Measurements from ENCODE around the gene HNRNPA2B1.
"Not testable (repeated sequence)": the region's sequence is repeated elsewhere in the genome, so short reads cannot be mapped to it uniquely, and the experiment has no call there.

HNRNPA2B1 gene

DNA sequence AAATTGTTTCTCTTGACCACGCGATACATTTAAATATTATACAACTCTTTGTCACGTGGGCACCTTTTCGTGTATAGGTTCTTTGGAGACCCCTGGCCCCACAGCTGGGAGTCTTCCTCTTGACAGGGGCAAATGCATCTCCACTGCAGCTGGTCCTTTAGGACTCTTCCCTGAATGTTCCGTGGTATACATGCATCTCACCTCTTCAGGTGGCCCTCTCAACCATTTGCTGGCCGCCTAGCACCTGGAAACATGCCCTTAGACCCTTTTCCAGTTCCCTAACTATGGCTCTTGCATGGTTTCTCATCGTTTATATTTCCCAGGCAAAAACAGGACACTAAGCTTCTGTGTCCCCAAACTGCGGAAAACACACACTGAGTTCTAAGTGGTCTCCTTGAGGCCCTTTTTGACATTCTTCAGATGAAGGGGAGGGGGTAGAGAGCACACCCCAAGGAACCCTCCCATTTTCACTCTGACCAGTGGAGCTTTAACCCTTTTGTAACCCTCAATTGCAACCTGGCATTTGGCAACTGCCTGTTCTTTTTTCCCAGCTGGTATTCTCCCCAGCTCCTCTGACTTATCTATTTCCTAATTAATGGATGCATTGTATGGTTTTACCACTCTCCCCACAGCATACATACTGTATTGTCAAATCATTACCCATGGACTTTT lies 20.6 kb downstream of the HNRNPA2B1 start:
- TF ChIP-seq ZNF565 (CRISPR knock-in tag; conservative IDR thresholded peaks at IDR 0.05; ENCODE audit: low read depth) (no peak), TOX (CRISPR knock-in tag; IDR thresholded peaks at IDR 0.05; ENCODE audit: borderline replicate concordance) (0 out of 2 replicates have a peak, but pooled peaks have one; percentile 7)
- peak; percentile 1 for ATAC-seq

- ATAC-seq, result no peak
Measured at GRCh38 chr7:26179422-26179821, 21.1 kb downstream of the HNRNPA2B1 start.

DNA sequence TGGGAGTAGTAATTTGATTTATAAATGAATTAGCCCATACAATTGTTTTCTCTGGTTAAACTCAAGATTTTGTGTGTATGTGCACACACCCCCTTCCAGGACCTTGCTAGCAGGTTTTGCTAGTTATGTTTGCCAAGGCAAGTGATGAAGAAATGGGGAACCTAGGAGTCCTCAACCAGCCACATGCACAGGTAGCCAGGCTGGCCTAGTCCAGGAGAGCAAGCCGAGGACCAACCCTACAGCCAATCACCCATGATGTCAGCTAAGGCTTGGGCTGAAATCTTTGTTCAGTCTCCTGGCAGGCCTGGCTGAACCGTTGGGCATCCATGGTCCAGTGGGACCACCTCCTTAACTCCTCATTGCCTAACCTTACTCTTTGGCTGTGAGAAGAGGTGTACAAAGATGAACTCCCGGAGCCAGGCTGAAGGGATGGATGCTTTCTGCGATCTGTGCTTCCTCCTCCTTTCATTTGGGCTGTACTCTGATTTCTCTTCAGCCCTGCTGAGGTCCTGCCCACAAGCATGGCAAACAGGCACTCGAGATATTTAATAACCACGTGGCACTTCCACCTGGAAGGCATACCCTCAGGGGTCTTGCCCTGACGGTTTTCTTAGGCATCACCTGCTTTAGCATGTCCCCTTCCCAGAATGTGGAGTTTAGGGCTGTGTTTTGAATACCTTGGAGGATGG lies 22.1 kb downstream of the HNRNPA2B1 start:
- no peak; the same call in 2 of the 3 replicates for ATAC-seq
- no peak for TF ChIP-seq OSR1 (CRISPR knock-in tag; IDR thresholded peaks at IDR 0.05)
- no peak for TF ChIP-seq ZFP30 (CRISPR knock-in tag; IDR thresholded peaks at IDR 0.05)
- TF ChIP-seq, protein P1, sequence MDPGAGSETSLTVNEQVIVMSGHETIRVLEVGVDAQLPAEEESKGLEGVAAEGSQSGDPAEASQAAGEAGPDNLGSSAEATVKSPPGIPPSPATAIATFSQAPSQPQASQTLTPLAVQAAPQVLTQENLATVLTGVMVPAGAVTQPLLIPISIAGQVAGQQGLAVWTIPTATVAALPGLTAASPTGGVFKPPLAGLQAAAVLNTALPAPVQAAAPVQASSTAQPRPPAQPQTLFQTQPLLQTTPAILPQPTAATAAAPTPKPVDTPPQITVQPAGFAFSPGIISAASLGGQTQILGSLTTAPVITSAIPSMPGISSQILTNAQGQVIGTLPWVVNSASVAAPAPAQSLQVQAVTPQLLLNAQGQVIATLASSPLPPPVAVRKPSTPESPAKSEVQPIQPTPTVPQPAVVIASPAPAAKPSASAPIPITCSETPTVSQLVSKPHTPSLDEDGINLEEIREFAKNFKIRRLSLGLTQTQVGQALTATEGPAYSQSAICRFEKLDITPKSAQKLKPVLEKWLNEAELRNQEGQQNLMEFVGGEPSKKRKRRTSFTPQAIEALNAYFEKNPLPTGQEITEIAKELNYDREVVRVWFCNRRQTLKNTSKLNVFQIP (CRISPR knock-in tag; IDR thresholded peaks at IDR 0.05; ENCODE audit: borderline replicate concordance, low read depth), result no peak
- TF ChIP-seq TCF4 (CRISPR knock-in tag; IDR thresholded peaks at IDR 0.05; ENCODE audit: borderline replicate concordance), result no peak
- no peak for TF ChIP-seq BACH2 (CRISPR knock-in tag; IDR thresholded peaks at IDR 0.05; ENCODE audit: borderline replicate concordance)
- TF ChIP-seq RARB (CRISPR knock-in tag; IDR thresholded peaks at IDR 0.05), result no peak
- no peak for TF ChIP-seq ZC3H10 (CRISPR knock-in tag; IDR thresholded peaks at IDR 0.05)
- TF ChIP-seq ZNF8 (CRISPR knock-in tag; IDR thresholded peaks at IDR 0.05), result no peak
- TF ChIP-seq TSHZ2 (CRISPR knock-in tag; IDR thresholded peaks at IDR 0.05), result no peak
- no peak for TF ChIP-seq ZFP3 (CRISPR knock-in tag; IDR thresholded peaks at IDR 0.05)
- TF ChIP-seq GLIS3 (CRISPR knock-in tag; IDR thresholded peaks at IDR 0.05), result no peak
- no peak for TF ChIP-seq ARNTL (CRISPR knock-in tag; IDR thresholded peaks at IDR 0.05; ENCODE audit: borderline replicate concordance, low read depth)
- TF ChIP-seq TOX (CRISPR knock-in tag; IDR thresholded peaks at IDR 0.05; ENCODE audit: borderline replicate concordance), result no peak
- no peak for TF ChIP-seq ZNF565 (CRISPR knock-in tag; conservative IDR thresholded peaks at IDR 0.05; ENCODE audit: low read depth)
- no peak for TF ChIP-seq CSDC2 (CRISPR knock-in tag; IDR thresholded peaks at IDR 0.05)
- no peak for TF ChIP-seq ISL1 (CRISPR knock-in tag; IDR thresholded peaks at IDR 0.05)
- TF ChIP-seq PPARA (CRISPR knock-in tag; IDR thresholded peaks at IDR 0.05; ENCODE audit: borderline replicate concordance), result no peak

More at GRCh38 chr7:26179422-26179821, 21.1 kb downstream of the HNRNPA2B1 start:
- TF ChIP-seq OSR1 (CRISPR knock-in tag; IDR thresholded peaks at IDR 0.05) (no peak), TCF4 (CRISPR knock-in tag; IDR thresholded peaks at IDR 0.05; ENCODE audit: borderline replicate concordance) (no peak), CSDC2 (CRISPR knock-in tag; IDR thresholded peaks at IDR 0.05) (no peak), PATZ1 (CRISPR knock-in tag; IDR thresholded peaks at IDR 0.05; ENCODE audit: borderline replicate concordance) (no peak)
- TF ChIP-seq, protein P2, sequence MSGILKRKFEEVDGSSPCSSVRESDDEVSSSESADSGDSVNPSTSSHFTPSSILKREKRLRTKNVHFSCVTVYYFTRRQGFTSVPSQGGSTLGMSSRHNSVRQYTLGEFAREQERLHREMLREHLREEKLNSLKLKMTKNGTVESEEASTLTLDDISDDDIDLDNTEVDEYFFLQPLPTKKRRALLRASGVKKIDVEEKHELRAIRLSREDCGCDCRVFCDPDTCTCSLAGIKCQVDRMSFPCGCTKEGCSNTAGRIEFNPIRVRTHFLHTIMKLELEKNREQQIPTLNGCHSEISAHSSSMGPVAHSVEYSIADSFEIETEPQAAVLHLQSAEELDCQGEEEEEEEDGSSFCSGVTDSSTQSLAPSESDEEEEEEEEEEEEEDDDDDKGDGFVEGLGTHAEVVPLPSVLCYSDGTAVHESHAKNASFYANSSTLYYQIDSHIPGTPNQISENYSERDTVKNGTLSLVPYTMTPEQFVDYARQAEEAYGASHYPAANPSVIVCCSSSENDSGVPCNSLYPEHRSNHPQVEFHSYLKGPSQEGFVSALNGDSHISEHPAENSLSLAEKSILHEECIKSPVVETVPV (CRISPR knock-in tag; IDR thresholded peaks at IDR 0.05), result no peak

GRCh38 chr7:26177269-26177668 lies 23.3 kb downstream of the HNRNPA2B1 start:
- ATAC-seq, result not testable (repeated sequence)

- ATAC-seq, result not testable (repeated sequence)
Measured at GRCh38 chr7:26176696-26177095, 23.9 kb downstream of the HNRNPA2B1 start.

GRCh38 chr7:26175903-26176302 lies 24.6 kb downstream of the HNRNPA2B1 start:
- not testable (repeated sequence) for ATAC-seq
